ENCODE measurements around the gene BPIFA1.

BPIFA1 gene

GRCh38 chr20:33284284-33284683, 48.5 kb downstream of the BPIFA1 start:
- no peaks in the 10 kb centered on the region for H3K9me3 ChIP-seq (ENCODE audit: control insufficient read depth, low read length)
- H3K9ac ChIP-seq = no peak overlapping the region
- H3K4me2 ChIP-seq (ENCODE audit: low read length) = no peak overlapping the region
- peaks cover 14% of the 10 kb centered on the region for H3K4me1 ChIP-seq
- H3K27ac ChIP-seq = no peak overlapping the region
- H3K27me3 ChIP-seq (ENCODE audit: control insufficient read depth, insufficient read depth, low read length) = no peaks in the 10 kb centered on the region
- no peaks in the 10 kb centered on the region for H3K36me3 ChIP-seq (ENCODE audit: control insufficient read depth, insufficient read depth, low read length)
- no peaks in the 10 kb centered on the region for H3K79me2 ChIP-seq
- no peak overlapping the region for H2AFZ ChIP-seq
- no peak overlapping the region for H3K4me3 ChIP-seq (ENCODE audit: low read depth, low read length)
- no peak for TF ChIP-seq CTCF (IDR thresholded peaks at IDR 0.05)

GRCh38 chr20:33284937-33285336, 49.1 kb downstream of the BPIFA1 start:
- TF ChIP-seq CTCF (IDR thresholded peaks at IDR 0.05) = no peak
- Histone ChIP-seq H2AFZ (no peak overlapping the region), H3K9ac (no peak overlapping the region), H3K36me3 (ENCODE audit: control insufficient read depth, insufficient read depth, low read length) (no peaks in the 10 kb centered on the region), H3K4me2 (ENCODE audit: low read length) (no peak overlapping the region), H3K27me3 (ENCODE audit: control insufficient read depth, insufficient read depth, low read length) (no peaks in the 10 kb centered on the region), H3K4me1 (peaks cover 8% of the 10 kb centered on the region), H3K27ac (no peak overlapping the region), H3K79me2 (no peaks in the 10 kb centered on the region), H3K9me3 (ENCODE audit: control insufficient read depth, low read length) (no peaks in the 10 kb centered on the region), H3K4me3 (ENCODE audit: low read depth, low read length) (no peak overlapping the region)

GRCh38 chr20:33285861-33286495, 50.2 kb downstream of the BPIFA1 start:
- H3K27me3 ChIP-seq (ENCODE audit: control insufficient read depth, insufficient read depth, low read length) = no peaks in the 10 kb centered on the region
- no peaks in the 10 kb centered on the region for H3K79me2 ChIP-seq
- TF ChIP-seq CTCF (IDR thresholded peaks at IDR 0.05) = no peak
- no peak overlapping the region for H3K27ac ChIP-seq
- no peaks in the 10 kb centered on the region for H3K36me3 ChIP-seq (ENCODE audit: control insufficient read depth, insufficient read depth, low read length)
- no peaks in the 10 kb centered on the region for H3K4me1 ChIP-seq
- no peak overlapping the region for H3K9ac ChIP-seq
- H3K9me3 ChIP-seq (ENCODE audit: control insufficient read depth, low read length) = no peaks in the 10 kb centered on the region
- H3K4me3 ChIP-seq (ENCODE audit: low read depth, low read length) = no peak overlapping the region
- no peak overlapping the region for H3K4me2 ChIP-seq (ENCODE audit: low read length)
- H2AFZ ChIP-seq = no peak overlapping the region

- no peak overlapping the region for H2AFZ ChIP-seq
- no peaks in the 10 kb centered on the region for H3K36me3 ChIP-seq (ENCODE audit: control insufficient read depth, insufficient read depth, low read length)
- no peaks in the 10 kb centered on the region for H3K79me2 ChIP-seq
- no peak overlapping the region for H3K27ac ChIP-seq
- H3K4me2 ChIP-seq (ENCODE audit: low read length) = no peak overlapping the region
- no peak for TF ChIP-seq CTCF (IDR thresholded peaks at IDR 0.05)
- H3K9me3 ChIP-seq (ENCODE audit: control insufficient read depth, low read length) = no peaks in the 10 kb centered on the region
- no peak overlapping the region for H3K4me3 ChIP-seq (ENCODE audit: low read depth, low read length)
- H3K9ac ChIP-seq = no peak overlapping the region
- H3K27me3 ChIP-seq (ENCODE audit: control insufficient read depth, insufficient read depth, low read length) = no peaks in the 10 kb centered on the region
- no peaks in the 10 kb centered on the region for H3K4me1 ChIP-seq
Observed at GRCh38 chr20:33287884-33288283, 52.1 kb downstream of the BPIFA1 start.

- no peak overlapping the region for H2AFZ ChIP-seq
- H3K4me2 ChIP-seq (ENCODE audit: low read length) = no peak overlapping the region
- H3K4me3 ChIP-seq (ENCODE audit: low read depth, low read length) = no peak overlapping the region
- TF ChIP-seq CTCF (IDR thresholded peaks at IDR 0.05) = no peak
- no peaks in the 10 kb centered on the region for H3K36me3 ChIP-seq (ENCODE audit: control insufficient read depth, insufficient read depth, low read length)
- H3K79me2 ChIP-seq = no peaks in the 10 kb centered on the region
- no peaks in the 10 kb centered on the region for H3K9me3 ChIP-seq (ENCODE audit: control insufficient read depth, low read length)
- no peak overlapping the region for H3K27ac ChIP-seq
- H3K27me3 ChIP-seq (ENCODE audit: control insufficient read depth, insufficient read depth, low read length) = no peaks in the 10 kb centered on the region
- no peak overlapping the region for H3K9ac ChIP-seq
- no peaks in the 10 kb centered on the region for H3K4me1 ChIP-seq
Observed at GRCh38 chr20:33290852-33291251, 55.1 kb downstream of the BPIFA1 start.
